A549 (cell line): ENCODE measurements around the gene PAIP2.
A peak's percentile ranks its signal among the peaks of the same experiment; 100 is the strongest.

ENCODE experiments used
- CBX2 ChIP-seq: fragments of 200-600 bp; sonication (generic); IDR thresholded peaks from 2 replicates; pipeline ENCODE4 v1.6.1; 2016; ENCODE audit warnings: low read depth, mild to moderate bottlenecking, borderline replicate concordance
- CHD4 ChIP-seq: fragments of 200-600 bp; sonication (generic); IDR thresholded peaks from 2 replicates; pipeline ENCODE4 v1.6.1; 2016; ENCODE audit warnings: antibody characterized with exemption, mild to moderate bottlenecking, borderline replicate concordance
- ESRRA ChIP-seq: fragments of 150-350 bp; IDR thresholded peaks from 2 replicates; pipeline ENCODE4 v1.6.1; 2014; ENCODE audit warnings: mild to moderate bottlenecking, low read length, borderline replicate concordance
- HDAC2 ChIP-seq: fragments of 200-600 bp; sonication (generic); IDR thresholded peaks from 2 replicates; pipeline ENCODE4 v1.6.1; 2016
- JUNB ChIP-seq: fragments of >200 bp; sonication (Bioruptor Twin); formaldehyde crosslinking; IDR thresholded peaks from 2 replicates; pipeline ENCODE4 v1.6.1; 2016
- KDM1A ChIP-seq: fragments of 200-600 bp; sonication (generic); IDR thresholded peaks from 2 replicates; pipeline ENCODE4 v1.6.1; 2016; ENCODE audit warnings: low read depth, mild to moderate bottlenecking
- POLR2A ChIP-seq: IDR thresholded peaks from 2 replicates; pipeline ENCODE4 v1.6.1; 2012; ENCODE audit warnings: mild to moderate bottlenecking, low read length
- POLR2AphosphoS2 ChIP-seq: conservative IDR thresholded peaks from 2 replicates; pipeline ENCODE4 v1.6.1; 2012; ENCODE audit warnings: low read length, improper control_type of control experiment, inconsistent platforms
- RAD21 ChIP-seq, 2 experiments: fragments of >200 bp in 1 of 2; sonication (Bioruptor Twin) in 1 of 2; formaldehyde crosslinking in 1 of 2; IDR thresholded peaks in 1 of 2; conservative IDR thresholded peaks in 1 of 2; 2 replicates in 1 of 2; 3 replicates in 1 of 2; pipeline ENCODE4 v1.6.1; 2012 to 2018; ENCODE audit warnings: inconsistent platforms in 1 of 2
- ZSCAN20 ChIP-seq: fragments of 250-450 bp; sonication (Bioruptor Pico); IDR thresholded peaks from 2 replicates; pipeline ENCODE4 v1.8.0; 2022; ENCODE audit warnings: mild to moderate bottlenecking, moderate library complexity
- TF ChIP-seq, protein P1 (sequence below): IDR thresholded peaks from 2 replicates; pipeline ENCODE4 v1.6.1; 2012
- TF ChIP-seq, protein P2 (sequence below): fragments of 200-600 bp; sonication (generic); IDR thresholded peaks from 2 replicates; pipeline ENCODE4 v1.6.1; 2016; ENCODE audit warnings: antibody characterized with exemption, mild to moderate bottlenecking, moderate library complexity
- TF ChIP-seq, protein P3 (sequence below): fragments of >200 bp; sonication (Bioruptor Twin); formaldehyde crosslinking; IDR thresholded peaks from 3 replicates; pipeline ENCODE4 v1.5.1; 2016
- TF ChIP-seq, protein P4 (sequence below): IDR thresholded peaks from 2 replicates; pipeline ENCODE4 v1.6.1; 2012; ENCODE audit warnings: low read depth, borderline replicate concordance

DNA sequence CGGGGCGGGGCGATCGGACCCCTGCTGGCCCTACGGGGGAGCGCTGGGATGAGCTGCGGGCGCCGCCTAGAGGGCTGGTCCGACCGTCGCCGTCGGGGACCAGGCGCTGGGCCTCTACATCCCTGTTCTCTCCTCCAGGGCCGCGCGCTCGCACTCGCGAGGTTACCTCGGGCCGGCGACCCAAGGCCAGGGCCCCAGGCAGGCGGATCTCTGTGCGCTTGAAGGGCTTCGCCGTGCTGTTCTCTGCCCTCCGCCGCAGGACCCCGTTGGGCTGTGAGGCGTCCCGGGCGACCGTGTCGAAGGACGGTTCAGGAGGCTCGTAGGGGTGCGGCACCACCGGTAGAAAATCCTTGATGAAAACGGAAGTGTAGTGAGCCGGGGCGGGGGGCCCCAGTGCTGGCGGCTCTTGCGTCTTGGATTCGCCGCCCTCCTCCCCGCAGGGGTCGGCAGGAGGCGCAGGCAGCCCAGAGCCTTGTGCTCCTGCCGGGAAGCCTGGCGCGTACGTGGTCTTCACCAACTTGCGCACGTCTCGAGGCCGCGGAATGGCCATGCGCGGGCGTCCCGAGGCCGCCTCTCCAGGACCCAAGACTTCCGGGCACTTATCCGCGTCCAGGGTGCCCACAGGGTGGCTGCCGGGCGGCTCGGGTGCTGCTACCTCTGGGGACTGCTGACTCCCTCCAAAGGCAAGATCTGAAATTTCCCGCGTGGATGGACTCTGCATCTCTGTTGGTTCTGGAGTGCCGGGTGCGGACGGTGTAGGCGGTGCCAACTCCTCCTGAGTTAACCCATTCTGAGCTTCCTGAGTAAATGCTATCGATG lies 51.2 kb downstream of the PAIP2 start:
- TF ChIP-seq, protein P1, sequence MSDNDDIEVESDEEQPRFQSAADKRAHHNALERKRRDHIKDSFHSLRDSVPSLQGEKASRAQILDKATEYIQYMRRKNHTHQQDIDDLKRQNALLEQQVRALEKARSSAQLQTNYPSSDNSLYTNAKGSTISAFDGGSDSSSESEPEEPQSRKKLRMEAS = peak; percentile 46; the same call in 1 of the 2 replicates
- TF ChIP-seq, protein P2, sequence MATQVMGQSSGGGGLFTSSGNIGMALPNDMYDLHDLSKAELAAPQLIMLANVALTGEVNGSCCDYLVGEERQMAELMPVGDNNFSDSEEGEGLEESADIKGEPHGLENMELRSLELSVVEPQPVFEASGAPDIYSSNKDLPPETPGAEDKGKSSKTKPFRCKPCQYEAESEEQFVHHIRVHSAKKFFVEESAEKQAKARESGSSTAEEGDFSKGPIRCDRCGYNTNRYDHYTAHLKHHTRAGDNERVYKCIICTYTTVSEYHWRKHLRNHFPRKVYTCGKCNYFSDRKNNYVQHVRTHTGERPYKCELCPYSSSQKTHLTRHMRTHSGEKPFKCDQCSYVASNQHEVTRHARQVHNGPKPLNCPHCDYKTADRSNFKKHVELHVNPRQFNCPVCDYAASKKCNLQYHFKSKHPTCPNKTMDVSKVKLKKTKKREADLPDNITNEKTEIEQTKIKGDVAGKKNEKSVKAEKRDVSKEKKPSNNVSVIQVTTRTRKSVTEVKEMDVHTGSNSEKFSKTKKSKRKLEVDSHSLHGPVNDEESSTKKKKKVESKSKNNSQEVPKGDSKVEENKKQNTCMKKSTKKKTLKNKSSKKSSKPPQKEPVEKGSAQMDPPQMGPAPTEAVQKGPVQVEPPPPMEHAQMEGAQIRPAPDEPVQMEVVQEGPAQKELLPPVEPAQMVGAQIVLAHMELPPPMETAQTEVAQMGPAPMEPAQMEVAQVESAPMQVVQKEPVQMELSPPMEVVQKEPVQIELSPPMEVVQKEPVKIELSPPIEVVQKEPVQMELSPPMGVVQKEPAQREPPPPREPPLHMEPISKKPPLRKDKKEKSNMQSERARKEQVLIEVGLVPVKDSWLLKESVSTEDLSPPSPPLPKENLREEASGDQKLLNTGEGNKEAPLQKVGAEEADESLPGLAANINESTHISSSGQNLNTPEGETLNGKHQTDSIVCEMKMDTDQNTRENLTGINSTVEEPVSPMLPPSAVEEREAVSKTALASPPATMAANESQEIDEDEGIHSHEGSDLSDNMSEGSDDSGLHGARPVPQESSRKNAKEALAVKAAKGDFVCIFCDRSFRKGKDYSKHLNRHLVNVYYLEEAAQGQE = 0 out of 2 replicates have a peak, but pooled peaks have one; percentile 40
- TF ChIP-seq, protein P3, sequence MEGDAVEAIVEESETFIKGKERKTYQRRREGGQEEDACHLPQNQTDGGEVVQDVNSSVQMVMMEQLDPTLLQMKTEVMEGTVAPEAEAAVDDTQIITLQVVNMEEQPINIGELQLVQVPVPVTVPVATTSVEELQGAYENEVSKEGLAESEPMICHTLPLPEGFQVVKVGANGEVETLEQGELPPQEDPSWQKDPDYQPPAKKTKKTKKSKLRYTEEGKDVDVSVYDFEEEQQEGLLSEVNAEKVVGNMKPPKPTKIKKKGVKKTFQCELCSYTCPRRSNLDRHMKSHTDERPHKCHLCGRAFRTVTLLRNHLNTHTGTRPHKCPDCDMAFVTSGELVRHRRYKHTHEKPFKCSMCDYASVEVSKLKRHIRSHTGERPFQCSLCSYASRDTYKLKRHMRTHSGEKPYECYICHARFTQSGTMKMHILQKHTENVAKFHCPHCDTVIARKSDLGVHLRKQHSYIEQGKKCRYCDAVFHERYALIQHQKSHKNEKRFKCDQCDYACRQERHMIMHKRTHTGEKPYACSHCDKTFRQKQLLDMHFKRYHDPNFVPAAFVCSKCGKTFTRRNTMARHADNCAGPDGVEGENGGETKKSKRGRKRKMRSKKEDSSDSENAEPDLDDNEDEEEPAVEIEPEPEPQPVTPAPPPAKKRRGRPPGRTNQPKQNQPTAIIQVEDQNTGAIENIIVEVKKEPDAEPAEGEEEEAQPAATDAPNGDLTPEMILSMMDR = peak; percentile 86
- TF ChIP-seq ZSCAN20 (CRISPR knock-in tag) (no peak), POLR2A (no peak), RAD21 (conservative IDR thresholded peaks at IDR 0.05 in 1 of 2, IDR thresholded peaks at IDR 0.05 in 1 of 2) (peak; percentile 87 to 96), ESRRA (no peak), CBX2 (no peak), HDAC2 (no peak), KDM1A (no peak), POLR2AphosphoS2 (0 out of 2 replicates have a peak, but pooled peaks have one; percentile 5), JUNB (no peak), CHD4 (no peak)
- TF ChIP-seq, protein P4, sequence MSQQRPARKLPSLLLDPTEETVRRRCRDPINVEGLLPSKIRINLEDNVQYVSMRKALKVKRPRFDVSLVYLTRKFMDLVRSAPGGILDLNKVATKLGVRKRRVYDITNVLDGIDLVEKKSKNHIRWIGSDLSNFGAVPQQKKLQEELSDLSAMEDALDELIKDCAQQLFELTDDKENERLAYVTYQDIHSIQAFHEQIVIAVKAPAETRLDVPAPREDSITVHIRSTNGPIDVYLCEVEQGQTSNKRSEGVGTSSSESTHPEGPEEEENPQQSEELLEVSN = peak; percentile 61; the same call in 1 of the 2 replicates
